SK-N-SH (cell line): ENCODE results near the gene SFMBT2. TPM values are rescaled to one million over a fixed set of nuclear protein-coding genes. Genes with fewer than 3 reads are reported as not detected.

Experiments used
- CTCF ChIA-PET: fragments of 300-600, 350-600 bp; formaldehyde crosslinking; extraction: SDS; loops from one replicate; lab custom pipeline; 2021; lab: Yijun Ruan, JAX
- POLR2A ChIA-PET: fragments of 350-600 bp; sonication (Branson Sonifier 250); formaldehyde crosslinking; extraction: SDS; loops from one replicate; lab custom pipeline; 2020; ENCODE audit warnings: antibody characterized with exemption, inconsistent platforms; lab: Yijun Ruan, JAX
- DNase-seq: peaks from one replicate; pipeline ENCODE4 v3.0.0; 2012
- H2AFZ ChIP-seq: fragments of 200-600 bp; sonication (generic); 2 replicates; pipeline ENCODE4 v1.8.1; 2016; ENCODE audit warnings: antibody characterized with exemption, mild to moderate bottlenecking, low read depth
- H3F3A ChIP-seq: fragments of 200-600 bp; sonication (generic); replicated peaks from 2 replicates; pipeline ENCODE3; 2016; ENCODE audit warnings: antibody characterized with exemption, mild to moderate bottlenecking; ENCODE audit not compliant: insufficient read depth
- H3K27ac ChIP-seq, 2 experiments: fragments of 200-500 bp in 1 of 2; fragments of 200-600 bp in 1 of 2; sonication (Bioruptor generic) in 1 of 2; sonication (generic), shearing (Covaris generic) in 1 of 2; 2 replicates each; pipeline versions ENCODE4 v1.5.1 to v1.6.1; 2014 to 2016; ENCODE audit warnings: low read depth in 2 of 2, inconsistent platforms in 1 of 2, low read length in 1 of 2, mild to moderate bottlenecking in 1 of 2, mixed read lengths in 1 of 2
- H3K27me3 ChIP-seq: fragments of 200-600 bp; sonication (generic), shearing (Covaris generic); 2 replicates; pipeline ENCODE4 v1.6.1; 2016; ENCODE audit warnings: mixed run types; ENCODE audit not compliant: insufficient read depth
- H3K36me3 ChIP-seq, 2 experiments: fragments of 200-500 bp in 1 of 2; fragments of 200-600 bp in 1 of 2; sonication (Bioruptor generic) in 1 of 2; sonication (generic) in 1 of 2; replicated peaks in 1 of 2; 2 replicates each; pipeline versions ENCODE3 to v1.5.1; 2014 to 2016; ENCODE audit warnings: low read length in 1 of 2, mild to moderate bottlenecking in 1 of 2; ENCODE audit not compliant: insufficient read depth in 2 of 2, control insufficient read depth in 1 of 2
- H3K4me1 ChIP-seq, 2 experiments: fragments of 200-500 bp in 1 of 2; fragments of 200-600 bp in 1 of 2; sonication (Bioruptor generic) in 1 of 2; sonication (generic), shearing (Covaris generic) in 1 of 2; 2 replicates each; pipeline versions ENCODE4 v1.5.1 to v1.6.1; 2014 to 2016; ENCODE audit warnings: low read depth in 1 of 2, low read length in 1 of 2, mixed run types in 1 of 2; ENCODE audit not compliant: insufficient read depth in 2 of 2, control insufficient read depth in 1 of 2
- H3K4me2 ChIP-seq: fragments of 200-600 bp; sonication (generic), shearing (Covaris generic); 2 replicates; pipeline ENCODE4 v1.6.1; 2017; ENCODE audit warnings: mixed run types
- H3K4me3 ChIP-seq, 2 experiments: fragments of 200-500 bp in 1 of 2; fragments of 200-600 bp in 1 of 2; sonication (Bioruptor generic) in 1 of 2; sonication (generic), shearing (Covaris generic) in 1 of 2; 2 replicates each; pipeline versions ENCODE4 v1.5.1 to v1.8.1; 2014 to 2016; ENCODE audit warnings: low read depth in 2 of 2, inconsistent platforms in 1 of 2, low read length in 1 of 2, mild to moderate bottlenecking in 1 of 2, mixed read lengths in 1 of 2, moderate library complexity in 1 of 2
- H3K79me2 ChIP-seq: fragments of 200-600 bp; sonication (generic); 2 replicates; pipeline ENCODE4 v1.8.1; 2017; ENCODE audit warnings: mild to moderate bottlenecking; ENCODE audit not compliant: insufficient read depth
- H3K9ac ChIP-seq: fragments of 200-600 bp; sonication (generic); 2 replicates; pipeline ENCODE4 v1.6.1; 2017; ENCODE audit warnings: mixed run types
- H3K9me2 ChIP-seq: fragments of 200-600 bp; sonication (generic); 2 replicates; pipeline ENCODE4 v1.6.1; 2017; ENCODE audit warnings: mixed run types
- H3K9me3 ChIP-seq: fragments of 200-600 bp; sonication (generic); 2 replicates; pipeline ENCODE4 v1.6.1; 2017; ENCODE audit warnings: mixed run types, mild to moderate bottlenecking, moderate library complexity
- H4K20me1 ChIP-seq: fragments of 200-600 bp; sonication (generic); 2 replicates; pipeline ENCODE4 v1.6.1; 2017; ENCODE audit warnings: mild to moderate bottlenecking, mixed run types; ENCODE audit not compliant: insufficient read depth
- CHD2 ChIP-seq: fragments of 150-350 bp; IDR thresholded peaks from 2 replicates; pipeline ENCODE4 v1.6.1; 2018; ENCODE audit warnings: low read length; ENCODE audit not compliant: partially characterized antibody
- ELF1 ChIP-seq: IDR thresholded peaks from 2 replicates; pipeline ENCODE4 v1.4.0; 2012
- EZH2phosphoT487 ChIP-seq: fragments of 200-600 bp; sonication (generic); IDR thresholded peaks from 2 replicates; pipeline ENCODE4 v1.6.1; 2017; ENCODE audit warnings: low read depth, mixed run types, mild to moderate bottlenecking, antibody characterized with exemption, moderate library complexity, borderline replicate concordance
- FOSL2 ChIP-seq: IDR thresholded peaks from 2 replicates; pipeline ENCODE4 v1.4.0; 2012; ENCODE audit warnings: low read depth, mild to moderate bottlenecking, moderate library complexity, borderline replicate concordance
- GABPA ChIP-seq: IDR thresholded peaks from 2 replicates; pipeline ENCODE4 v1.4.0; 2012; ENCODE audit warnings: low read depth, mild to moderate bottlenecking
- IRF3 ChIP-seq: fragments of 150-350 bp; IDR thresholded peaks from 2 replicates; pipeline ENCODE4 v1.6.1; 2016; ENCODE audit warnings: mild to moderate bottlenecking, low read depth, low read length
- JUND ChIP-seq: IDR thresholded peaks from 2 replicates; pipeline ENCODE4 v1.4.0; 2012
- MAX ChIP-seq: IDR thresholded peaks from 2 replicates; pipeline ENCODE4 v1.4.0; 2012; ENCODE audit warnings: low read depth
- MXI1 ChIP-seq: IDR thresholded peaks from 2 replicates; pipeline ENCODE4 v1.6.1; 2012; ENCODE audit warnings: mild to moderate bottlenecking, low read depth, low read length, improper control_type of control experiment
- NFIC ChIP-seq: IDR thresholded peaks from 2 replicates; pipeline ENCODE4 v1.4.0; 2012; ENCODE audit warnings: borderline replicate concordance
- POLR2AphosphoS5 ChIP-seq: IDR thresholded peaks from 2 replicates; pipeline ENCODE4 v1.6.1; 2012; ENCODE audit warnings: low read depth, low read length
- RAD21 ChIP-seq: IDR thresholded peaks from 2 replicates; pipeline ENCODE4 v1.6.1; 2012; ENCODE audit warnings: mild to moderate bottlenecking, low read length
- RCOR1 ChIP-seq: fragments of 150-350 bp; IDR thresholded peaks from 2 replicates; pipeline ENCODE4 v1.6.1; 2017; ENCODE audit warnings: antibody characterized with exemption, low read length
- REST ChIP-seq: IDR thresholded peaks from 2 replicates; pipeline ENCODE4 v1.6.1; 2012; ENCODE audit warnings: mild to moderate bottlenecking, low read depth, low read length, moderate library complexity
- RXRA ChIP-seq: IDR thresholded peaks from 2 replicates; pipeline ENCODE4 v1.4.0; 2012; ENCODE audit warnings: low read depth, mild to moderate bottlenecking, borderline replicate concordance
- SIN3A ChIP-seq: IDR thresholded peaks from 2 replicates; pipeline ENCODE4 v1.6.1; 2012; ENCODE audit warnings: low read depth, mild to moderate bottlenecking, low read length, moderate library complexity, borderline replicate concordance
- TAF1 ChIP-seq: IDR thresholded peaks from 2 replicates; pipeline ENCODE4 v1.6.1; 2012; ENCODE audit warnings: low read depth, mild to moderate bottlenecking, low read length, moderate library complexity, borderline replicate concordance
- YY1 ChIP-seq: IDR thresholded peaks from 2 replicates; pipeline ENCODE4 v1.4.0; 2012; ENCODE audit warnings: low read depth, mild to moderate bottlenecking
- WGBS: methylation state at CpG from one replicate; pipeline ENCODE4 v1.1.6; 2017; ENCODE audit warnings: low lambda C conversion rate; 5-methylcytosine and 5-hydroxymethylcytosine counted together
- polyA plus RNA-seq, 3 experiments: library from polyadenylated mRNA; depleted of rRNA; stranded (reverse); fragments of >200 nt; gene quantifications; 2 replicates each; pipeline ENCODE4 v1.2.3, GENCODE V29; 2012

Gene SFMBT2
- polyA plus RNA-seq, 1 of the 3 experiments (the other 2 are of a cell fraction) = 0.20 TPM

- H3K4me3 ChIP-seq = no peak overlapping the region
- no peak overlapping the region for H3K4me2 ChIP-seq
- TF ChIP-seq ELF1 (no peak), TAF1 (no peak), JUND (no peak), GABPA (no peak), EZH2phosphoT487 (no peak), FOSL2 (no peak), POLR2AphosphoS5 (no peak), MXI1 (no peak)
- 45% methylated on average over 5 of the region's 5 CpGs for WGBS
- no peaks in the 10 kb centered on the region; a peak in 1 of 4 replicates for H3K4me1 ChIP-seq
- ChIA-PET CTCF (interaction anchor here (1.1 to 1.7 kb wide), 2 partner anchors 11 to 18 kb away, joined by 3 to 8 read pairs; partner anchors contain the start of gene SFMBT2), POLR2A (no interaction called here)
- no peak for DNase-seq
- no peaks in the 10 kb centered on the region for H3K9me3 ChIP-seq
- no peak overlapping the region for H2AFZ ChIP-seq
- H3K27me3 ChIP-seq = no peaks in the 10 kb centered on the region
- H3F3A ChIP-seq = no peaks in the 10 kb centered on the region
- no peaks in the 10 kb centered on the region for H3K9me2 ChIP-seq
- H3K9ac ChIP-seq = no peak overlapping the region
- H4K20me1 ChIP-seq = no peaks in the 10 kb centered on the region
- no peaks in the 10 kb centered on the region for H3K79me2 ChIP-seq
- H3K27ac ChIP-seq = no peak overlapping the region
- H3K36me3 ChIP-seq = no peaks in the 10 kb centered on the region
Observed at GRCh38 chr10:7428673-7429350, 18.0 kb upstream of the SFMBT2 start.

GRCh38 chr10:7426349-7426748, 15.5 kb upstream of the SFMBT2 start:
- no peaks in the 10 kb centered on the region for H3K9me2 ChIP-seq
- 38% methylated on average over 4 of the region's 4 CpGs for WGBS
- no peak overlapping the region for H3K9ac ChIP-seq
- no peaks in the 10 kb centered on the region for H3K79me2 ChIP-seq
- no peak overlapping the region for H3K27ac ChIP-seq
- no peak overlapping the region for H3K4me2 ChIP-seq
- H2AFZ ChIP-seq = no peak overlapping the region
- no peaks in the 10 kb centered on the region for H4K20me1 ChIP-seq
- DNase-seq = no peak
- no peaks in the 10 kb centered on the region for H3F3A ChIP-seq
- CTCF ChIA-PET = interaction anchor here (1.2 to 1.7 kb wide), 2 partner anchors 9 to 305 kb away, joined by 5 to 8 read pairs; no protein-coding TSS in a partner anchor
- no peaks in the 10 kb centered on the region for H3K36me3 ChIP-seq
- POLR2A ChIA-PET = no interaction called here
- no peaks in the 10 kb centered on the region for H3K9me3 ChIP-seq
- TF ChIP-seq RAD21 = no peak
- TF ChIP-seq TAF1 = no peak
- TF ChIP-seq YY1 = no peak
- no peak for TF ChIP-seq MAX
- no peak for TF ChIP-seq JUND
- no peak for TF ChIP-seq RXRA
- no peak for TF ChIP-seq REST
- TF ChIP-seq RCOR1 = no peak
- no peak for TF ChIP-seq IRF3
- TF ChIP-seq NFIC = no peak
- TF ChIP-seq ELF1 = no peak
- TF ChIP-seq POLR2AphosphoS5 = no peak
- TF ChIP-seq CHD2 = no peak
- no peak for TF ChIP-seq SIN3A
- TF ChIP-seq FOSL2 = no peak
- TF ChIP-seq, all 33 proteins: peak for 0
- Histone ChIP-seq H3K4me3 (no peak overlapping the region), H3K4me1 (no peaks in the 10 kb centered on the region; a peak in 1 of 4 replicates), H3K27me3 (no peaks in the 10 kb centered on the region; the same call in 1 of the 2 replicates)
